ENCODE measurements around the gene FAM236D.
"Not testable (repeated sequence)": the region's sequence is repeated elsewhere in the genome, so short reads cannot be mapped to it uniquely, and the experiment has no call there.

DNA sequence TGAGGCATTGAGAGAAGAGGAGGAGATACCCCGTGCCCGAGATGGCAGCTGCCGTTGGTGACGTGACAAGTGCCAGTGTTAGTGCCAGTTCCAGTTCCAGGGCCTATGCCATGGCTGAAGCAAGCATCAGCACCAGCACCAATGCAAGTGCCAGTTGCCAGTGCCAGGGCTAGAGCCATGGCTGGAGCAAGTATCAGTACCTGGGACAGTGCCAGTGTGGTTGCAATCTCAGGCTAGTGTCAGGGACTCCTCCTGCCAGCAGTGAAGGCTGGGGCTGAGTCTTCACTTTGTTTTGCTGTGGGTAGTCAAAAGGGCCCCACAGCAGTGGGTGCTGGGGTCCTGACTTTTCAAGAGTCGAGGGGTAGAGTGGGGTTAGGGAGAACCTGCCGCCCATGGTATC is 29.9 kb downstream of the FAM236D start:
- TF ChIP-seq, protein P1, sequence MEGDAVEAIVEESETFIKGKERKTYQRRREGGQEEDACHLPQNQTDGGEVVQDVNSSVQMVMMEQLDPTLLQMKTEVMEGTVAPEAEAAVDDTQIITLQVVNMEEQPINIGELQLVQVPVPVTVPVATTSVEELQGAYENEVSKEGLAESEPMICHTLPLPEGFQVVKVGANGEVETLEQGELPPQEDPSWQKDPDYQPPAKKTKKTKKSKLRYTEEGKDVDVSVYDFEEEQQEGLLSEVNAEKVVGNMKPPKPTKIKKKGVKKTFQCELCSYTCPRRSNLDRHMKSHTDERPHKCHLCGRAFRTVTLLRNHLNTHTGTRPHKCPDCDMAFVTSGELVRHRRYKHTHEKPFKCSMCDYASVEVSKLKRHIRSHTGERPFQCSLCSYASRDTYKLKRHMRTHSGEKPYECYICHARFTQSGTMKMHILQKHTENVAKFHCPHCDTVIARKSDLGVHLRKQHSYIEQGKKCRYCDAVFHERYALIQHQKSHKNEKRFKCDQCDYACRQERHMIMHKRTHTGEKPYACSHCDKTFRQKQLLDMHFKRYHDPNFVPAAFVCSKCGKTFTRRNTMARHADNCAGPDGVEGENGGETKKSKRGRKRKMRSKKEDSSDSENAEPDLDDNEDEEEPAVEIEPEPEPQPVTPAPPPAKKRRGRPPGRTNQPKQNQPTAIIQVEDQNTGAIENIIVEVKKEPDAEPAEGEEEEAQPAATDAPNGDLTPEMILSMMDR (IDR thresholded peaks at IDR 0.05) = not testable (repeated sequence)
- TF ChIP-seq POLR2A (IDR thresholded peaks at IDR 0.05) = not testable (repeated sequence)
